ENCODE measurements around the gene SERGEF.

The SERGEF gene

DNA sequence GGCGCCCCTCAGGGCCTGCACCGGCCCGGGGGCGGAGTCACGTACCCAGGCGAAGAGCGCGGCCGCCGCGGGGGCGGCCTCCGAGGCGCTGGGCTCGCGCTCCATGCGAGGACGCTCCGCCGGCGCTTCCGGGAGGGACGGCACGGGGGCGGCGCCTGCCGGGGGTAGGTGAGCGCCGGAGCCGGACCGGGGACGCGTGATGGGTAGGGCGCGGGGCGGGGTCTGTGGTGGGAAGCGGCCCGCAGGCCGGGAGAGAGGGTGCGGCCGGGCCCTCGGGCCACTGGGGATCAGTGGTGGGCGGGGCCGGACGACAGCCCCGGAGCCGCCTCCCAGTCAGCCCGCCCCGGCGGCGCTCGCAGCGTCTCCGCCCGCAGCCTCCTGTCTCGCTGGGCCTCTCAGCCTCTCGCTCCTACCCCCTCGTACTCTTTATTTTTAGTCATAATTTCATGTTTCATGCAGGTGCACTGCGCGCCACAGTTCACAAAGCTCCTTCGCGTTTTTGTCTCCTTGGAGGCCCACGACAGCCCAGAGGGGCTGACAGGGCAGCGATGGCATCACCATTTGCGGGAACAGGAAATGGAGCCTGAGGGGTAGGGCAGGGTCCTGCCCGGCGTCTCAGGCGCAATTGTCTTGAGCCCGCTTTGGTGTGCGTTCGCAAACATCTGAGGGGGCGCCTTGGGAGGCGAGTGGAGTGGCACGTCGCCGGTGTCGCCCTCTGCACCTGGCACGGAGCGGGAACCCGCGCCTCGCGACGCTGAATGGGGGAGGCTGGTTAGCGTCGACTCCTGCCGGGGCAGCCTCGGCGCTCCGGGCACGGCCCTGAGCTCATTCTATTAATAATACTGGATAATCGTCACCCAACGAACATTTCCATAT is at the start of gene SERGEF:
TSS of gene SERGEF (minus strand) at position 142 of the 876 bp plus-strand sequence. CDS start at position 105, 37 bp downstream.
- peak; percentile 61 to 91 (median 70) for DNase-seq

DNA sequence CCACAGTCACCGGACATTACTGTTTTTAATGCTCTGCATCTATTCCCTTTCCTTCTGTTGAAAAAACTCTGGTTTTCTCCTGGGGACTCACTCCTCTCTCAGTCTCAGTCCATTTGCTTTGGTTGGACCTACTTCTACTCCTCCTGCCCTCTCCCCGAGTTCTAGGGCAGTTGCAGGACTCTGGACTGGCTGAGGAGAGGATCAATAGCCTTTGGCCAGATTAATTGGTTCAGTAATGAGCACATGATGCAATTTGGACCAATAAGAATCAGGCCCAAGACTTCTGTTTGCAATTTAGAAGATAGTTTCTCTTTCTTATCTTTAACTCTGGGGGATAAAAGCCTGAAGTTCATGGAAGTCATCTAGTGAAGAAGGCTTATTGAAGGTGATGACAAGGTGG is 48.5 kb upstream of the SERGEF start:
- DNase-seq = no peak

DNA sequence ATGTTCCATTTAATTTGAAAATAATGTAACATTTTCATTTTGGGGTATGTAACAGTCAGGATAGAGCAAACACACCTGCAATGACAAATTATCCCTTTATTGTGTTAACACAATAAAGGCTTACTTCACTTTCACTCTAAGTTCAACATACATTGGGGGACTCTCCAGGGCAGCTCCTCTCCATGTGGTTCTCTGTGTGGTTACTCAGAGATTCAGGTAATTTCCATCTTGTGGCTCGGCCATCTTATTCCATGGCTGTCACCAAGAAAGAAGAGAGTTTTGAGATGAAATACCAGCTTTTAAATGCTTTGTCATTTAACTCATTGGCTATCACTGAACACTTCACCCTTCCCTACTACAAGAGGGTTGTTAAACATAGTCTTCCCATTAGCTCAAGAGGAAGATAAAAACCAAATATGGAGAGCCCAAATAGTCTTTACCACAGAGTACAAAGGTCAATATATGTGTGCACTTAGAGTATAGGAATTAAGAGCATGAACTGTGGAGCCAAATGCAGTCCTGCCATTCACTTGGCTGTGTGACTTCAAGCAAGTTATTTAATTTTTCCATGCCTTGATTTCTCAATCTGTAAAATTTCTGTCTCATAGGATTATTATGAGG is 43.8 kb upstream of the SERGEF start:
- no peak for DNase-seq

DNA sequence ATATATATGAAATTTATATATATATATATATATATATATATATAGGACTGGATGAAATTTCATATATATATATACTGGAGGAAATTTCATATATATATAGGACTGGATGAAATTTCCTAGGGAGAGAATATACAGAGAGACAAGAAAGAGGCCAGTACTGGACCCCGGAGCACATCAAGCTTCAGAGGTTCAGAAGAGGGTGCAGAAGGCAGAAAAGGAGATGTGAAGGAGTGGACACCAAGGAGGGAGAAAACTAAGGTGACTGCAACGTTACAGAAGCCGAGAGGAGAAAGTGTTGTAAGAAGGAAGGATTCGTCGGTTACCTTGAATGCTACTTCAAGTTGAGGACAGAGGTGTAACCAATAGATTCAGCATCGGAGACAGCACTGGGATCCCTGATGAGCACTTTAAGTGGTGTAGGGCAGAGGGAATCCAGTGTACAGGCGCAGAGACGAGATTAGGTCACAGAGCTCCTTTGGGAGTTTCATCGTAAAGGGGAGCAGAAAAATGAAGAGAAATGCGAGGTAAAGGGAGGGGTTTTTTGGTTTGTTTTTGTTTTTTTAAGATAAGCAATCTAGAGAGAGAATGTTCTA is 41.8 kb upstream of the SERGEF start:
- DNase-seq = no peak

DNA sequence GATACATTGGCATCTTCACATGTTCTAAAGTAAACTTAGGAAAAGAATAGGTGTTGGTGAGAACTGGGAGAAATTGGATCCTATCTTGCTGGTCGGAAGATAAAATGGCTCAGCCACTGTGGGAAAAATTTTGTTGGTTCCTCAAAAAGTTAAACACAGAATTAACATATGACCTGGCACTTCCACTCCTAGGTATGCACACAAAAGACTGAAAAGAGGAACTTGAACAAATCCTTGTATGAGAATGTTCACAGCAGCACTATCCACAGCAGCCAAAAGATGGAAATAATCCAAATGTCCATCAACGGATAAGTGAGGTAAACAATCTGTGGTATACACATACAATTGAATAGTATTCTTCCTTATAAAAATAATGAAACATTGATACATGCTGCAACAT is 38.0 kb upstream of the SERGEF start:
- DNase-seq = no peak

DNA sequence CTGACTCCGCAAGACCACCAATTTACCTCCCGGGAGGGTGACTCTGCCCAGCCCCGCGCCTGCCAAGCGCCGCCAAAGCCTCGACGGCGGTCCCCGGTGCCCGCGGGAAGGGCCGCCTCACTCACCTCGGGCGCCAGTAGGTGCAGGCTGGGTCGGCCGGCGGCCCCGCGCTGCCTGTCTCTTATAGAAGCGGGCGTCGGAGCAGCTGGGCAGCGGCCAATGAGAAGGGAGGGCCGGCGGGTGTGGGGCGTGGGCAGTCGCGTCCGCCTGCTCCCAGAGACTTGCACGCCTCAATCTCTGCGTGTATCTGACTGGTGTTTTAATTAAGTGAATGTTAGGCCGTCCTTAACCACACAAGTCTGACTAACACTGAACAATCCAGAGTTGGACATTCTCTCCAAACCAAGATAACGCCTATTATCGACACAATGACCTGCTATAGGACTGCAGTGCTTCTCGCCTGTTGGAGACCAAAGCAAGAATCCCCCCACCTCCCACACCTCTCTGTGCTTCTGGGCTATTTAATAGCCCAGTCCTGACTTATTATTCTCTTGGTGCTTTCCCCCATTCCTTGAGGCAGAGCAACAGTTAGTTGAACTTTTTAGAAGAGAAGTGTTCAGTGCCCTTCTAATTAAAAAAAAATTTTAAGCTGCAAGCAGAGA is 33.4 kb upstream of the SERGEF start, which contains the start of gene TPH1:
TSS of gene TPH1 (minus strand) at position 154 of the 662 bp plus-strand sequence. CDS start 5,507 bp downstream, outside the sequence.
- DNase-seq = no peak

DNA sequence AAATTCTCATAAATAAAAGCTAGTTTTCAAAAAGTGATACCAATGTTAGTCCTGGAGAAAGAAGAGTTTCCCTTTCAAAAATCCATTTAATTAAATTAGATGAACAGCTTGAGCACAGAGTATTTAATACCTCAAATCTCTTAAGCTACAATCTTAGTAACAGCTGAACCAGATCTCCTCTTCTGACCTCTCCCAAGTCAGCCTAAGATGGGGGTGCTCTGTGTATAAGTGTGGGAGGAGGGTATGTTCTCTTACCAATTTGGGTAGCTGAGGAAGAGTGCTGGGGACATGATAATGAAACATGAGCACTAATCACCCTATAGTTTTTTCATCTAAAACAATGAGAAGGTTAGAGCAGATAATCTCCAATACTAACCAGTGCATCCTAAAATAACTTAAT is 23.6 kb upstream of the SERGEF start:
- no peak for DNase-seq

DNA sequence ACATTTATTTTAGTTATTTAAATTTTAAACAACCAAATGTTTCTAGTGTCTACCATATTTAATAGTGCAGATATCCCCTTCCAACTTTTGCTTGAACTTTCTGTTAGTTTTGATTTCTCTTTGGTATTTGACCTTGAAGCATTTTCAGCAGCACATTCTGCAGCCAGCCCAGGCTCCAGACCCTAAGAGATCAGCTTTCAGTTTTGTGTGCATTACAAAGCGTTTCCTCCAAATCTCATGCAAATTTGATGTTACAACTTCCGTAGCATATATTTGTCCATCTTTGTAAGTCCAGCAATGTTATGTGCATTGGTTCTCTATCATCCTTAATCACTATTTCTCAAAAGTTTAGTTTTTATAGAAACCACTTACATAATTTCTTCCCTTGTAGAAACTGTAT is 14.6 kb upstream of the SERGEF start:
- no peak for DNase-seq

DNA sequence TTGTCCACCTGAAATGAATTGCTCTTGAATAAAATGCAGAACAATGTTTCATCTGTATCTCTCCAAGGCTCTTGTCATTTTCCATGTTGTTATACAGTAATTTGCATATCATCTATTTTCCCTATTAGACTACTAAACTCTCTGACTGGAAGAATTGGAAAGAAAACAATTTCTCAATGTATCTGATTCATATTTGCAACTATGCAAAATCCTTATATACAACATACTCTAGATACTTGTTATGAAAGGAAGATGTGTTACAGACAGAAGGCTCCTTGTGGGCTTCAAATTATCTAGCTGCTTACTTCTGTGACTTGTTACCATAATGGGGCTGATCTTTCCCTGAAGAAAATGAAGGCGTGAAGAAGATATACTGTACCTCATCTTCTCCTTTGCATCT is 9.6 kb upstream of the SERGEF start:
- no peak for DNase-seq

DNA sequence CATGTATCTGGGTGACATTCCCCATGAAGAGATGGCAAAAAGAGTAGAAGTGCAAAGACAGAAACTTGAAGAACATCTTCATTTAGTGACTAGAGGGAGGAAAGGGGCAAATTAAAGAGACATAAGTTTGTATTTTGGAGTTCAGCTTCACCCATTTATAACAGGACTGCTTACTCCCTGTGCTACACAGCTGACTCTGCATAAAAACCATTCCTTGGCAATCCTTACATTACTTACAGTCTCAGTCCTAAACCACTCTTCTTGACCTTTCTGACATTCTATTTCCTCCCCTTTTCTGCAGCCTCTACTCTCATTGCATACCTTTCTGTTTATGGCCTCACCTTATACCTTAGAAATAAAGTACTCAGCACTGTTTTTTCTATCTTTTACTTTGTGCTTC is 6.8 kb upstream of the SERGEF start:
- DNase-seq = no peak

DNA sequence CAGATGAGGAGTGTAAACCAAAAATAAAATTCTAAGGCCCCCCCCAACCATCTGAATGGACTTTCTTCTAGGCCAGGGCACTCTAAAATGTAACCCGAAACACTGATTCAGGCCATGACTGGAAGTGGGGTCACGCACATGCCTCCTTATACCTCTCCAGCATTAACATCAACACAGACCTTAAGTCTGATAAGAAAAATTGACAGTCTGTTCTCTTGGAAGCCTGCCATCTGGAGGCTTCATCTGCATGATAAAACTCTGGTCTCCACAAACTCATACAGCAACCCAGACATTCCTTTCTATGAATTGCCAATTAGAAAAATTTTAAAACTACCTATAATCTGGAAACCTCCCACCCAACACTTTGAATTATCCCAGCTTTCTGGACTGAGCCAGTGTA is 3.9 kb upstream of the SERGEF start:
- DNase-seq = no peak

DNA sequence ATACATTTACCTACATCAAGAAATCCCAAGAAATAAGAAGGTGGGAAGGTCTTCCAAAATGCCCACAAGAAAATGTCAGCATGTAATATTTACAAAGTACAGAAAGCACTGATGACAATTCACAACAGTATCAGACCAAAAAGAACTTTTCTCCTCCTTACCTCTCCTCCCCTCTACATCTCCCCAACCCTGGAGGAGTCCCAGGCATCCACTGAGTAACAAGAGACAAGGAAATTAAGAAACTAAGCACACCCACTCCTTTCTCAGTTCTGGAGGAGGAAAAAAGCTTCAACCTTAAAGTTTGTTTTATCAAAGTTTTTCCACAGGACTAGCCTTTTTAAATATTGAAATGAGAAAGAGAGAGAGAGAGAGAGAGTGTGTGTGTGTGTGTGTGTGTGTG is 2.0 kb upstream of the SERGEF start:
- DNase-seq = no peak

DNA sequence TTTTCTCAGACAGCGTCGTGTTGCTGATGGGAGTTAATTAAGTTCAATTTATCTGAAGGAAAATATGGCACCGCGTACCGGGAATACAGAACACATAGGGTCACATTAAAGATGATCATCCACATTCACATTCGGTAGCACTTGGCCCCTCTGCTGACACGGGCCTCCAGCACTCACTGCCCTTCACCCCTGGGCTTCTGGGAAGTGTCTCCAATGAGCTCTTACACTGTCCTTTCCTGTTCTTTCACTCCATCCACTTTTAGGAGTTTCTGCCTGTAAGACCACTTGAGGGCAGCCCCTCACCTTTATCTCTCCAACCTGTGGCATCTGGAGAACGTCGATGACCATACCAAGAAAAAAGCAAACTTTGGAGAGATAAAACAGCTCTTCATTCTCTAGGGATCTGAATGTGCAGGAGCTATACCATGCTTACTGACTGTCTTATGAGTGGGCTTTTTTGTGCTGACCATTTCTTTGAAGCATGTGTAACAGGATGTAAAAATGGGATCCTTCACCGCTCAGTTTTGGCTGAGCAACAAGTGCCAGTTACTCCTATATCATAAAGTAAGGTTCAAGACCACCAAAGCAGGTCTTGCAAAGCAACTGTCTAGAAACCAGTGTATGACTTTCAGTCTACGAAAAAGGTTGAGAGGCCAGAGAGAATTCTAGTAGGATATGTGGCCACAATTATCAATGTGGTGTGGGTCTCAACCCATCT is 1.1 kb upstream of the SERGEF start:
- DNase-seq = no peak

DNA sequence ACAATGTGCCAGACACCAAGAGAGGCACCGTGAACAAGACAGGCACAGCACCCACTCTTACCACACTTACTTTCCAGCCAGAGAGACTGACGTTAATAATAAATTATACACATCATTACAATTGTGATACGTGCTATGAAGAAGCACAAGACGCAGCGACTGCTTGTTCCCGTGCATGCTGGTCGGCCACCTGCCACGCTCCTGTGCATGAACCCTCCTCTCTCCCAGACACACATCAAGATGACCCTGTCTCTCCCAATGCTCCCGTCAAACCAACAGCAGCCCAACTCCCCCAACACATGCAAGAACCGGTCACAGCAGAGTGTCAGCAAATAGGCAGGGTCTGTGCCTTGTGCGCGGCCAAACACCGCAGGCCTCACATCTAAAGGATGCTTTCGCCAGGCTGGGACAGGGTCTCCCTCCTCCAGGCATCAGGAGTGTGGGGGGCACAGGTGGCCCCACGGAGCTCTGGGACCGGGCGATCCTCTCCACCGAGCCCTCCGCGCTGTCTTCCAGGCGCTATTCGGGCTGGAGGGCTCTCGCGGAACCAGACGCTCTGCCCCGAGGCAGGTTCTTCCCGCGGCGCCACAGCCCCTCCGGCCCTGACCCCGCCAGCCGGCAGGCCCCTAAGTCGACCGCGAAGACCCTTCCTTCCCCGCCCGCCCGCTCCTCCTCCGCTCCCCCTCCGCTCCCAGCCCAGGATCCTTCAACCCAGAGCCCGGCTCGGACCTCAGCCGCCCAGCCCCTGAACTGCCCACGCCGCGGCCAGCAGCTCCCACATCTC is 533 bp downstream of the SERGEF start:
- DNase-seq = peak in 1 of 4 experiments; percentile 36

DNA sequence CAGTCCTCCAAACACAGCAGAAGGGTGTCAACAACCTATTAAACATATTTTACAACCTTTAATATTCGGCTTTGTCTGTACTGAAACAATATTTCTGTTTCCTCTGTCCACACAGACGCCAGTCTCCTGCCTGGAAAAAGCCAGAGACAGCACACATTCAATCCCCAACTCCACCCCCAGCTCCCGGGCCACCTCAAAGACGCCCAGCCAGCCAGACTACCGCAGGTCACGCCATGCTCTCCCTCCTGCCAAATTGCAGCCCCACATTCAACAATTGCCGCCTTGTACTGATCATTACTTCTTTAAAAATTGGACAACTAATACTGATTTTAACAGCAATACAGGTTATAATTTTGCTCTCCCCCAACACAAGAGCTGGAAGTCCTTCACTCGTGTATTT is 1.2 kb downstream of the SERGEF start:
- DNase-seq = no peak

DNA sequence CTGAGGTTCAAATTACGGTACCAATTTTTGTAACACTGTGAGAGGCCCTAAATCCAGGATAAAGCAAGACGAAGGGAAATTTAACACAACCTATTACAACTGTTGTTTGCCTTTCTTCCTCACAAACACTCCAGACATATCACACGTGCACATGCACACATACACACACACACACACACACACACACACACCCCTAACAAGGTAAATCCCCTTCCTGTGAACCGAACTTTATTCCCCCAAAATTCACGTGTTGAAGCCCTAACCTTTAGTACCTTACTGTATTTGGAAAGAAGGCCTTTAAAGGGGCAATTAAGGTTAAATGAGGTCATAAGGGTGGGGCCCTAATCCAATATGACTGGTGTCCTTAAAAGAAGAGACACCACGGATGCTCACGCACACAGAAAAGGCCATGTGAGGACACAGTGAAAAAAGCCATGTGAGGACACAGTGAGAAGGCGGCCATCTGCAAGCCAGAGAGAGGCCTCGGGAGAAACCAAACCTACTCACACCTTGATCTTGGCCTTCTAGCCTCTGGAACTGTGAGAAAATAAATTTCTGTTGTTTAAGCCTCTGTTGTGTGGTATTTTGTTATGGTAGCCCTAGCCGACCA is 1.8 kb downstream of the SERGEF start:
- DNase-seq = no peak

DNA sequence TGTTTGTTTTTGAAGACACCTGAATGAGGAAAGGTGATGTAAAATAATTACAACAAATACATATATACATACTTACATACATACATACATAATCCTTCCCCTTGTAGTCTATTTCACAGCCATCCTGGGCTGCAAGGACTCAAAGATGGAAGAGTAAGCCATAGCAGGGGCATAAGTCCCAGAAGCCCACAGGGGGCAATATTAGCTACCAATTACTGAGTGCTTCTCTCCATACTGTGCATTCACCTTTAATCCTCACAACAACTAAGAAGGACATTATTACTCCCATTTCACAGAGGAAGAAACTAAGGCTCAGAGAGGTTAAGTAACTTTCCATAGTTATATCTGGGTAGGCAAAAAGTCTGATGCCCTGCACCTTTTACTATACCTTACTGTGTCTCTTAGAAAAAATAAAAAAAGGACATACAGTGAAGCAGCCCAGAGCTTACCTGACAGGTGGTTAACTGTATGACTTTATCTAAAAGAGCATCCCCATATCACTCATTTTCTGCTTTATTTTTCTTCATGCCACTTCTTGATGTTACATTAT is 2.7 kb downstream of the SERGEF start:
- no peak for DNase-seq

DNA sequence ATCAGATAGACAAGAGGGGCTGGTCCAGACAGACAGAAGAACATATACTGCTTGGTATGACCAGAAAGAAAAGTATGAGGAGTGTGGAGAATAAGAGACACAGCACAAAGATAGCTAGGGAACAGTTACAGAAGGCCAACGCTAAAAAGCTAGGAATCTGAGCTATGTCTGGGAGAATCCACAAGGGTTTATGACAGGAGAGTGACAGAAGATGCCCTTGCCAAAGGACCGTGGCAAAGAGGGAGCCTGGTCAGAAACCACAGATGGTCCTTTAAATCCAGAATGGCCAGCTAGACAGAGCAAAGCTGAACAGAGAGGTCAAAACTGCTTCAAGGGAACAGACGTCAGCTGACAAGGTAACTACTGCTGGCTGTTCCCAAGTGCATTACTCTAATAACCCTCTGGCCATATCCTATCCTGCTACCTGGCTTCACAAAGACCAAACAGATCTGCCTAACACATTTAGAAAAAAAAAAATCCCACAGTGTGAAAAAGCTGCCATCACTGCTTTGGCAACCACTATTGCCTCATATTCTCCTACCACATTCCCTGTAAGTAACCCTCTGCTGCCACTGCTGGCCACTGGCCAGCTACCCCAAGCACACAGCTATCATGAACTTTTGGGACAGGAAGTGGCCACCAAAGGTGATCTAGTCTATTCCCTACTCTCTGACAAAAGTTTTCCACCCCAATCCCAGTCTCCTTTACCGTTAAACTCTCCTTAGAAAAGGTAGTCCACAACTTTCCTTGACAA is 7.3 kb downstream of the SERGEF start:
- DNase-seq = no peak

DNA sequence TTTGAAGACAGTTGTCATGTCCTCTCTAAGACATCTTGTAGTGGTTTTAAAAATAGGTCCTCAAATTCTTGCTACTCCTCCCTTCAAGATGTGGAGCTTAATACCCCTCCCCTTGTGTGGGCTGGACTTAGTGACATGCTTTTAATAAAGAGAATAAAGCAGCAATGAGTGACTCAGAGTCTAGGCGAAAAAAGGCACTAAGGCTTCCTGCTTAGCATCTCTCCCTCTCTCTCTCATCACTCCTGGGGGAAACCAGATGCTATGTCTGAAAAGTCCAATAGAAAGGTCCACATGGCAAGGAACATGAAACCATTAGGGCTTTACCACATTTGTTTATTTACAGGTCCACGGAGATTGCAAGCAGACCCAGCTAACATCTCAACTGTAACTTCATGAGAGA is 11.7 kb downstream of the SERGEF start:
- no peak for DNase-seq

DNA sequence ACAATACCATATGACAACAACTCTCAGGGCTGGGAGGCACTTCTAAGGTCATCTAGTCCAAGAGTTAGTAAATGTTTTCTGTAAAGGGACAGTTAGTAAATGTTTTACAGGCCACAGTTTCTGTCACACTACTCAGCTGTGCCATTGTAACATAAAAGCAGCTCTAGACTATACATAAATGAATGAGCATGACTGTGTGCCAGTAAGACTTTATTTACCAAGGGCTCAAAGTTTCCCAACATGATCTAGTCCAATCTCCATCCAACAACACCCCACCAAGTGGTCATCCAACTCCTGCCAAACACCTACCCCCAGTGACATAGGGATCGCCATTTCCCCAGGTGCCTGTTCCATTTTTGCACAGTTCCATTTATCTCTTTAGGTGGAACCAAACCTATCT is 12.1 kb downstream of the SERGEF start:
- DNase-seq = no peak

Measured in activated naive CD4-positive, alpha-beta T cell (primary cell).